GM20431 (cell line): Measurements from ENCODE around the gene PSD2.

Experiments
- in situ Hi-C: fragments of 300-500 bp; cut with MseI, MboI; formaldehyde crosslinking; loops from one replicate; pipeline ENCODE4 v1.15.0; 2020; ENCODE audit warnings: low sequenced_read_pairs; ENCODE audit not compliant: unreplicated experiment

Gene PSD2

GRCh38 chr5:139848508-139849100 is 53.0 kb downstream of the PSD2 start:
- in situ Hi-C loops = loop anchor here (10.0 kb wide), 1 partner anchor 64 kb away; no protein-coding TSS in a partner anchor

- in situ Hi-C loops = loop anchor here (10.0 kb wide), 1 partner anchor 65 kb away; no protein-coding TSS in a partner anchor
These were observed 53.9 kb downstream of the PSD2 start for GRCh38 chr5:139849501-139849900.

- in situ Hi-C loops = loop anchor here (10.0 kb wide), 1 partner anchor 65 kb away; no protein-coding TSS in a partner anchor
These were observed 54.3 kb downstream of the PSD2 start for GRCh38 chr5:139849942-139850341.

- in situ Hi-C loops = no loop called here
These were observed 54.9 kb downstream of the PSD2 start for GRCh38 chr5:139850423-139851016.

GRCh38 chr5:139851558-139851957 is 56.0 kb downstream of the PSD2 start:
- in situ Hi-C loops = no loop called here

- in situ Hi-C loops = no loop called here
These were observed 57.1 kb downstream of the PSD2 start for GRCh38 chr5:139852696-139853095.

- in situ Hi-C loops = no loop called here
These were observed 58.5 kb downstream of the PSD2 start for GRCh38 chr5:139854029-139854605.

- in situ Hi-C loops = no loop called here
These were observed 59.3 kb downstream of the PSD2 start for GRCh38 chr5:139854953-139855352.

- in situ Hi-C loops = no loop called here
These were observed 59.8 kb downstream of the PSD2 start for GRCh38 chr5:139855451-139855850.

GRCh38 chr5:139855946-139856540 is 60.4 kb downstream of the PSD2 start:
- in situ Hi-C loops = no loop called here

GRCh38 chr5:139856714-139857113 is 61.1 kb downstream of the PSD2 start:
- in situ Hi-C loops = no loop called here

- in situ Hi-C loops = no loop called here
These were observed 63.4 kb downstream of the PSD2 start for GRCh38 chr5:139859013-139859412.

GRCh38 chr5:139861021-139861888 is 65.6 kb downstream of the PSD2 start:
- in situ Hi-C loops = no loop called here

- in situ Hi-C loops = no loop called here
These were observed 66.2 kb downstream of the PSD2 start for GRCh38 chr5:139861889-139862207.

- in situ Hi-C loops = no loop called here
These were observed 66.7 kb downstream of the PSD2 start for GRCh38 chr5:139862313-139862712.

GRCh38 chr5:139862803-139863202 is 67.2 kb downstream of the PSD2 start:
- in situ Hi-C loops = no loop called here

GRCh38 chr5:139863361-139863760 is 67.8 kb downstream of the PSD2 start:
- in situ Hi-C loops = no loop called here

- in situ Hi-C loops = no loop called here
These were observed 68.4 kb downstream of the PSD2 start for GRCh38 chr5:139863855-139864558.

GRCh38 chr5:139864716-139865483 is 69.3 kb downstream of the PSD2 start:
- in situ Hi-C loops = no loop called here
